Activated naive CD4-positive, alpha-beta T cell treated with anti-CD3 and anti-CD28 coated beads, Interleukin-2, amount 50 U/mL, for 72 hours (primary cell): Measurements from ENCODE around the gene KLC3. TPM values are rescaled to one million over a fixed set of nuclear protein-coding genes. Genes with fewer than 3 reads are reported as not detected.
A peak's percentile ranks its signal among the peaks of the same experiment; 100 is the strongest.

Experiments
- ATAC-seq, 2 donors: fragments of 150-1000 bp; cut with Tn5 transposase; 2 replicates each; pipeline ENCODE4 v1.10.0; 2021; ENCODE audit warnings: mild to moderate bottlenecking in 2 of 2, moderate library complexity in 2 of 2
- DNase-seq, 2 donors: peaks; one replicate each; pipeline ENCODE4 v3.0.0; 2021 to 2022; ENCODE audit warnings: low spot score in 2 of 2
- H3K27ac Mint-ChIP-seq, 2 donors: one replicate each; pipeline ENCODE4 v1.8.0; 2022; ENCODE audit warnings: mild to moderate bottlenecking in 2 of 2, mixed read lengths in 2 of 2
- H3K36me3 Mint-ChIP-seq, 2 donors: one replicate each; pipeline ENCODE4 v1.8.0; 2022; ENCODE audit warnings: mixed read lengths in 2 of 2
- H3K9me3 Mint-ChIP-seq, 2 donors: one replicate each; pipeline ENCODE4 v1.8.0; 2022; ENCODE audit warnings: mixed read lengths in 2 of 2
- total RNA-seq, 2 donors: library from RNA; stranded (reverse); gene quantifications; one replicate each; pipeline ENCODE4 v1.2.3, GENCODE V29; 2022

KLC3 gene
- under 1 TPM in 1 of 2 donors, not detected in 1; 0.35 TPM for total RNA-seq

GRCh38 chr19:45340232-45340898 lies at the start of gene KLC3:
Gene KLC3, plus strand, starts transcription at chr19:45340750. Its CDS starts 4,792 bp downstream, at chr19:45345542.
- Mint-ChIP-seq H3K27ac (no peak within 1 kb of the TSS), H3K36me3 (no peaks in the 10 kb centered on the region), H3K9me3 (no peaks in the 10 kb centered on the region)
- ATAC-seq (peak in 1 of 2 donors; percentile 66), DNase-seq (peak in 1 of 2 donors; percentile 63)

GRCh38 chr19:45291834-45292233 lies 48.7 kb upstream of the KLC3 start:
- Mint-ChIP-seq H3K9me3 (no peaks in the 10 kb centered on the region), H3K36me3 (peaks cover 19% of the 10 kb centered on the region in 2 donors), H3K27ac (no peak overlapping the region)
- no peak for ATAC-seq
- DNase-seq = no peak

- Mint-ChIP-seq H3K9me3 (no peaks in the 10 kb centered on the region), H3K36me3 (peaks cover 19% of the 10 kb centered on the region in 2 donors), H3K27ac (peak overlapping the region in 1 of 2 donors; percentile 93)
- DNase-seq (peak in 1 of 2 donors; percentile 12), ATAC-seq (peak; percentile 59 to 77)
These were observed 46.9 kb upstream of the KLC3 start for GRCh38 chr19:45293682-45294081.

- DNase-seq = no peak
- Mint-ChIP-seq H3K9me3 (no peaks in the 10 kb centered on the region), H3K36me3 (peaks cover 19% of the 10 kb centered on the region in 2 donors), H3K27ac (no peak overlapping the region)
- no peak for ATAC-seq
These were observed 46.1 kb upstream of the KLC3 start for GRCh38 chr19:45294291-45295029.

- H3K36me3 Mint-ChIP-seq = peaks cover 14 to 16% of the 10 kb centered on the region in 2 donors
These were observed 44.7 kb upstream of the KLC3 start for GRCh38 chr19:45295873-45296272.

GRCh38 chr19:45296355-45296754 lies 44.2 kb upstream of the KLC3 start:
- H3K27ac Mint-ChIP-seq = no peak overlapping the region
- peaks cover 12 to 13% of the 10 kb centered on the region in 2 donors for H3K36me3 Mint-ChIP-seq
- DNase-seq (no peak), ATAC-seq (no peak)
- no peaks in the 10 kb centered on the region for H3K9me3 Mint-ChIP-seq

More at GRCh38 chr19:45295873-45296272, 44.7 kb upstream of the KLC3 start:
- no peak for ATAC-seq
- DNase-seq = no peak
- Mint-ChIP-seq H3K27ac (no peak overlapping the region), H3K9me3 (no peaks in the 10 kb centered on the region)

- no peak for ATAC-seq
- Mint-ChIP-seq H3K36me3 (peaks cover 2% of the 10 kb centered on the region in 2 donors), H3K9me3 (no peaks in the 10 kb centered on the region), H3K27ac (no peak overlapping the region)
- no peak for DNase-seq
These were observed 42.9 kb upstream of the KLC3 start for GRCh38 chr19:45297674-45298073.

GRCh38 chr19:45298264-45298663 lies 42.3 kb upstream of the KLC3 start:
- DNase-seq (no peak), ATAC-seq (no peak)
- Mint-ChIP-seq H3K36me3 (no peaks in the 10 kb centered on the region), H3K9me3 (no peaks in the 10 kb centered on the region), H3K27ac (peak overlapping the region in 1 of 2 donors; percentile 93)

- Mint-ChIP-seq H3K9me3 (peaks cover 0 to 5% of the 10 kb centered on the region in 2 donors), H3K27ac (no peak overlapping the region), H3K36me3 (no peaks in the 10 kb centered on the region)
- ATAC-seq (no peak), DNase-seq (no peak)
These were observed 40.8 kb upstream of the KLC3 start for GRCh38 chr19:45299719-45300118.

- H3K27ac Mint-ChIP-seq = no peak overlapping the region
- ATAC-seq = no peak
These were observed 38.1 kb upstream of the KLC3 start for GRCh38 chr19:45302416-45302815.

GRCh38 chr19:45303269-45304060 lies 37.1 kb upstream of the KLC3 start:
- Mint-ChIP-seq H3K27ac (no peak overlapping the region), H3K36me3 (no peaks in the 10 kb centered on the region), H3K9me3 (peaks cover 0 to 5% of the 10 kb centered on the region in 2 donors)
- DNase-seq = no peak
- no peak for ATAC-seq

More at GRCh38 chr19:45302416-45302815, 38.1 kb upstream of the KLC3 start:
- no peaks in the 10 kb centered on the region for H3K36me3 Mint-ChIP-seq
- H3K9me3 Mint-ChIP-seq = peaks cover 0 to 5% of the 10 kb centered on the region in 2 donors
- no peak for DNase-seq

GRCh38 chr19:45304141-45304926 lies 36.2 kb upstream of the KLC3 start:
- ATAC-seq (no peak), DNase-seq (no peak)
- H3K9me3 Mint-ChIP-seq = peaks cover 0 to 5% of the 10 kb centered on the region in 2 donors
- H3K27ac Mint-ChIP-seq = peak overlapping the region in 1 of 2 donors; percentile 38
- H3K36me3 Mint-ChIP-seq = no peaks in the 10 kb centered on the region

- ATAC-seq (no peak), DNase-seq (no peak)
- Mint-ChIP-seq H3K27ac (peak overlapping the region in 1 of 2 donors; percentile 38), H3K36me3 (no peaks in the 10 kb centered on the region), H3K9me3 (peaks cover 0 to 5% of the 10 kb centered on the region in 2 donors)
These were observed 35.5 kb upstream of the KLC3 start for GRCh38 chr19:45305007-45305406.

GRCh38 chr19:45305421-45305820 lies 35.1 kb upstream of the KLC3 start:
- no peak overlapping the region for H3K27ac Mint-ChIP-seq
- ATAC-seq (no peak), DNase-seq (no peak)
- H3K36me3 Mint-ChIP-seq = no peaks in the 10 kb centered on the region
- H3K9me3 Mint-ChIP-seq = peaks cover 0 to 5% of the 10 kb centered on the region in 2 donors

- Mint-ChIP-seq H3K27ac (no peak overlapping the region), H3K36me3 (no peaks in the 10 kb centered on the region), H3K9me3 (peaks cover 0 to 5% of the 10 kb centered on the region in 2 donors)
- DNase-seq = no peak
- no peak for ATAC-seq
These were observed 34.5 kb upstream of the KLC3 start for GRCh38 chr19:45306040-45306439.

- H3K27ac Mint-ChIP-seq = no peak overlapping the region
- H3K36me3 Mint-ChIP-seq = no peaks in the 10 kb centered on the region
- DNase-seq = no peak
- no peak for ATAC-seq
- H3K9me3 Mint-ChIP-seq = peaks cover 0 to 5% of the 10 kb centered on the region in 2 donors
These were observed 34.0 kb upstream of the KLC3 start for GRCh38 chr19:45306518-45307027.
